Progenitor cell of endocrine pancreas (in vitro differentiated cells): ENCODE data around the gene NOC4L. TPM values are rescaled to one million over a fixed set of nuclear protein-coding genes. Genes with fewer than 3 reads are reported as not detected.

Experiments
- DNase-seq: peaks from one replicate; pipeline ENCODE4 v3.0.0; 2021; ENCODE audit warnings: low spot score; ENCODE audit not compliant: unreplicated experiment
- H3K27ac Mint-ChIP-seq: 2 replicates; pipeline ENCODE4 v1.8.0; 2021; ENCODE audit warnings: mild to moderate bottlenecking, moderate library complexity, mixed read lengths
- H3K27me3 Mint-ChIP-seq: 2 replicates; pipeline ENCODE4 v1.8.0; 2021; ENCODE audit warnings: mixed read lengths
- H3K36me3 Mint-ChIP-seq: 2 replicates; pipeline ENCODE4 v1.8.0; 2022; ENCODE audit warnings: mixed read lengths; ENCODE audit not compliant: insufficient read depth
- H3K4me1 Mint-ChIP-seq: 2 replicates; pipeline ENCODE4 v1.8.0; 2021; ENCODE audit warnings: low read depth, mixed read lengths
- H3K4me3 Mint-ChIP-seq: 2 replicates; pipeline ENCODE4 v1.8.0; 2021; ENCODE audit warnings: low read depth, mild to moderate bottlenecking, moderate library complexity, mixed read lengths
- H3K9me3 Mint-ChIP-seq: 2 replicates; pipeline ENCODE4 v1.8.0; 2021; ENCODE audit warnings: low read depth, mixed read lengths
- total RNA-seq: library from RNA; stranded (reverse); gene quantifications from 2 replicates; pipeline ENCODE4 v1.2.1, GENCODE V29; 2021
- TF ChIP-seq, protein P1 (sequence below): fragments of 200-600 bp; sonication (generic); IDR thresholded peaks from one replicate; pipeline ENCODE4 v1.5.0; 2021; ENCODE audit warnings: antibody characterized with exemption, mild to moderate bottlenecking; ENCODE audit not compliant: unreplicated experiment

Gene NOC4L
- total RNA-seq, 1 donor from 2014 or later = 27.0 TPM

GRCh38 chr12:132116709-132117557 lies 27.3 kb upstream of the NOC4L start:
- Mint-ChIP-seq H3K9me3 (no peaks in the 10 kb centered on the region), H3K4me1 (no peaks in the 10 kb centered on the region), H3K4me3 (no peak overlapping the region), H3K36me3 (peaks cover 3% of the 10 kb centered on the region), H3K27me3 (no peaks in the 10 kb centered on the region), H3K27ac (no peak overlapping the region)
- DNase-seq = no peak
- TF ChIP-seq, protein P1, sequence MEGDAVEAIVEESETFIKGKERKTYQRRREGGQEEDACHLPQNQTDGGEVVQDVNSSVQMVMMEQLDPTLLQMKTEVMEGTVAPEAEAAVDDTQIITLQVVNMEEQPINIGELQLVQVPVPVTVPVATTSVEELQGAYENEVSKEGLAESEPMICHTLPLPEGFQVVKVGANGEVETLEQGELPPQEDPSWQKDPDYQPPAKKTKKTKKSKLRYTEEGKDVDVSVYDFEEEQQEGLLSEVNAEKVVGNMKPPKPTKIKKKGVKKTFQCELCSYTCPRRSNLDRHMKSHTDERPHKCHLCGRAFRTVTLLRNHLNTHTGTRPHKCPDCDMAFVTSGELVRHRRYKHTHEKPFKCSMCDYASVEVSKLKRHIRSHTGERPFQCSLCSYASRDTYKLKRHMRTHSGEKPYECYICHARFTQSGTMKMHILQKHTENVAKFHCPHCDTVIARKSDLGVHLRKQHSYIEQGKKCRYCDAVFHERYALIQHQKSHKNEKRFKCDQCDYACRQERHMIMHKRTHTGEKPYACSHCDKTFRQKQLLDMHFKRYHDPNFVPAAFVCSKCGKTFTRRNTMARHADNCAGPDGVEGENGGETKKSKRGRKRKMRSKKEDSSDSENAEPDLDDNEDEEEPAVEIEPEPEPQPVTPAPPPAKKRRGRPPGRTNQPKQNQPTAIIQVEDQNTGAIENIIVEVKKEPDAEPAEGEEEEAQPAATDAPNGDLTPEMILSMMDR = no peak

GRCh38 chr12:132117558-132117875 lies 26.7 kb upstream of the NOC4L start:
- Mint-ChIP-seq H3K9me3 (no peaks in the 10 kb centered on the region), H3K4me1 (no peaks in the 10 kb centered on the region), H3K27me3 (no peaks in the 10 kb centered on the region), H3K4me3 (no peak overlapping the region), H3K36me3 (peaks cover 4% of the 10 kb centered on the region), H3K27ac (no peak overlapping the region)
- no peak for DNase-seq
- TF ChIP-seq, protein P1 = no peak

DNA sequence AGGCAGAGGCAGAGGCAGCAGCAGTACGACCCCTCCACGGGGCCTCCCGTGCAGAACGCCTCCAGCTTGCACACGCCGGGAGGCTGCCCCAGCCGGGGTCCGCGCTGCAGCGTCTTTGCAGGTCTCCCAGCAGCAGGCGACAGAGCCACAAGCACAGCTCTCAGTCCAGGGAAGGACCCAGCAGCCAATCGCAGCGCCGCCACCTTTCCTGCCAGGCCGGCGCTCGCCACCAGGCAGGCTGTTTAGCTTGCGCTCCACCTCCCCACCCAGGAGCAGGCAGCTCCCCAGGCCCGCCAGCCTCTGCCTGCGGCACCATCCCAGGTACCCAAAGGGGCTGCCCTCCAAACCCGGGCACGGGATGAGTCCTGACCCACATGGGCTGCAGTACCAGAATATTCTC lies 25.4 kb upstream of the NOC4L start:
- TF ChIP-seq, protein P1 = no peak
- Mint-ChIP-seq H3K9me3 (no peaks in the 10 kb centered on the region), H3K4me1 (no peaks in the 10 kb centered on the region), H3K27me3 (no peaks in the 10 kb centered on the region), H3K36me3 (peaks cover 6% of the 10 kb centered on the region), H3K4me3 (no peak overlapping the region), H3K27ac (no peak overlapping the region)
- no peak for DNase-seq

DNA sequence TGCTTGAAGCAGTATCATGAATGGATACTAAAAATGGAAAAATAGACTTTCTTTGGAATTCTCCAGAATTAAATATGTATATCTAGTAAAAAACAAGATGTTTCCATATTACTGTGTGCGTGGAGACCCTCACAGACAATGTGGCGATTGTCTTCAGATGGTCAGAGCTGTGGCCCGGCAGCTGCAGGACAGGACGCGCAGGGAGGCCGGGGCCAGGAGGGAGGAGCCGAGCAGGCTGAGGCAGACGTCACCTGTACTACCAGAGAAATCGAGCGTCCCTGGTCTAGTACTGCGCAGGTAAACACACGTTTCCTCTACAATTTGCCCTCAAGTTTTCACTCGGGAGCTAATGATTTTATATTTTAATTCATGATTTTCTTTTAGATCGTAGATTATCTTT lies 23.0 kb upstream of the NOC4L start:
- TF ChIP-seq, protein P1 = no peak
- H3K27me3 Mint-ChIP-seq = no peaks in the 10 kb centered on the region
- H3K27ac Mint-ChIP-seq = no peak overlapping the region
- no peaks in the 10 kb centered on the region for H3K9me3 Mint-ChIP-seq
- H3K36me3 Mint-ChIP-seq = peaks cover 23% of the 10 kb centered on the region
- H3K4me3 Mint-ChIP-seq = no peak overlapping the region
- H3K4me1 Mint-ChIP-seq = no peaks in the 10 kb centered on the region
- DNase-seq = no peak

- Mint-ChIP-seq H3K4me1 (no peaks in the 10 kb centered on the region), H3K27me3 (no peaks in the 10 kb centered on the region), H3K4me3 (no peak overlapping the region), H3K9me3 (peaks cover 9% of the 10 kb centered on the region), H3K27ac (no peak overlapping the region), H3K36me3 (peaks cover 49% of the 10 kb centered on the region)
- TF ChIP-seq, protein P1 = no peak
- no peak for DNase-seq
These were observed 20.1 kb upstream of the NOC4L start for GRCh38 chr12:132123970-132124765.
